HG03139 (cell line): ENCODE results near the gene ARHGEF40.
A peak's percentile ranks its signal among the peaks of the same experiment; 100 is the strongest.

Experiments
- ATAC-seq: cut with Tn5 transposase; IDR thresholded peaks from one replicate; pipeline ENCODE4 v1.9.1; 2021; ENCODE audit not compliant: unreplicated experiment

The ARHGEF40 gene

GRCh38 chr14:21096978-21097635 lies 27.0 kb downstream of the ARHGEF40 start:
- ATAC-seq = no peak

DNA sequence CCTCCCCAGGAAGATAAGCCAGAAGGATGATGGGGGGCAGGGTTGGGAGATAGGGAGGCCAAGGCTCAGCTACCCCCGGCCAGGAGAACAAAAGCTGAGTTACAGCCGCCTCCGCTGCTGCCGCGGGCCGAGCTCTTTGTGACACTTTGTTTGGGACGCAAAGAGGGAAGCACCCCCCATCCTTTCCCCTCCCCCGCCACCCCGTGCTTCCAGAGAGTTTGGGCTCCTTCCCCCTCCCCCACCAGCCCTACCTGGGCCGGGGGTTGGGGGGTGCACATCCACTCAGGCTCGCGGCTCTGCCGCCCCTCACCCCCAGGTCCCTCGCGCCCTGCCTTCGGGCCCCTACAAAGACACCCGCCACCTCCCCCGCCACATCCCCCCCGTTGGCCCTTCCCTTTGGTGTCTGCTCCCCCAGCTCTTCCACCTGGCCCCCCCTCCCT lies 27.6 kb downstream of the ARHGEF40 start:
- ATAC-seq = no peak

DNA sequence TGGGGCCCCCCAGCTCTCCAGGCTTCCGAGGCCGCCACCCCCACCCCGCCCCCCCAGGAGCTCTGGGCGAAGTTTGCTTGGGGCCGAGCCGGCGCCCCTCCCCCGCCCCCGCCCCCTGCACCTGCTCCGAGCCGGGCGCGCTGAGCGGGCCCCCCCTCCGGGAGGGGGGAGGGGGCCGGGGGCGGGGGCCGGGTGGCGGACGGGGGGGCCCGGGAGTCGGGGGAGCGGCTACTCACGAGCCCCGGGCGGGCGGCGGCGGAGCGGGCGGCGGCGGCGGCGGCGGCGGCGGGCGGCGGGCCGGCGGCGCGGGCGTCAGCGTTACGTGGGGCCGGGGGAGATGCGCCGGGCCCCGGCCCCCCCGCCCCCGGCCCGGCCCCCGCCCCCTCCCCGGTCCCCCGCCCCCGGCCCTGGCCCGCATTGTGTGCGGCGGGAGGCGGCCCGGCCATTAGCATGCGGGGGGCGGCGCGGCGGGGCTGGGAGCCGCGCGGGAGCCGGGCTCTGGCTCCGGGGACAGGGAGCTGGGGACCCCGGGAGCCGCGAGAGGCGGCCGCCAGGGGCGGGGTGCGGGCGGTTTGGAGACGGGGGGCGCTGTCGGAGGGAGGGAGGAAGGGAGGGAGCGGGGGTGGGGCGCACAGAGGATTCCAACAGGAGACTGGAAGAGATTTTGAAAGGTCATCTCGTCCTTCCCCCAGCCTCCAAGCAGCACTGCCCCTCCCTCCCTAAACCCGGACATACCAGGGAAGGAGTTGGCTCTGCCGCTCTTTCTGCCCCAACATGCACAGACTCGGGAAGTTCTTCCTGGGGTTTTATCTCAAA lies 28.2 kb downstream of the ARHGEF40 start, which contains the start of gene ZNF219:
Gene ZNF219, minus strand, starts transcription at position 580 of the 816 bp plus-strand sequence. CDS start 5,064 bp downstream, outside the sequence.
- ATAC-seq = no peak

- no peak for ATAC-seq
Measured at GRCh38 chr14:21098892-21099595, 28.9 kb downstream of the ARHGEF40 start.

DNA sequence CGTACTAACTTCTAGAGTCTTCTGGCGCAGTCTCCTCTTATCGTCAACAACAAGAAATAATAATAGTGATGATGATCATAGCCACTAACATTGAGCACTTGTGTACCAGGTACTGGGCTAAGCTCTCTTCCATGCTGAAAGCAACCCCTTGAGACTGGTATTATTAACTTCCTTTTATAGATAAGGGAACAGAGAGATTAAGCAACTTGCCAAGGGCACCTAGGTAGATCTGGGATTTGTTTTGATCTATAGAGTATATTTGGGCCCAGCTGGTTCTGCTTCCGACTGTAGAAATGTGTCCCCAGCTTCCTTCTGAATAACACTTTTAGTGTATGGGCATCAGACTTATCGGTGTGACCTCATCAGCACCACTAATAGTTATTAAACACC lies 29.5 kb downstream of the ARHGEF40 start:
- ATAC-seq = no peak

GRCh38 chr14:21100931-21101330 lies 30.8 kb downstream of the ARHGEF40 start, which contains the start of gene TMEM253:
TSS of gene TMEM253 (plus strand) at chr14:21101066. CDS start at chr14:21101344, 278 bp downstream.
- no peak for ATAC-seq

DNA sequence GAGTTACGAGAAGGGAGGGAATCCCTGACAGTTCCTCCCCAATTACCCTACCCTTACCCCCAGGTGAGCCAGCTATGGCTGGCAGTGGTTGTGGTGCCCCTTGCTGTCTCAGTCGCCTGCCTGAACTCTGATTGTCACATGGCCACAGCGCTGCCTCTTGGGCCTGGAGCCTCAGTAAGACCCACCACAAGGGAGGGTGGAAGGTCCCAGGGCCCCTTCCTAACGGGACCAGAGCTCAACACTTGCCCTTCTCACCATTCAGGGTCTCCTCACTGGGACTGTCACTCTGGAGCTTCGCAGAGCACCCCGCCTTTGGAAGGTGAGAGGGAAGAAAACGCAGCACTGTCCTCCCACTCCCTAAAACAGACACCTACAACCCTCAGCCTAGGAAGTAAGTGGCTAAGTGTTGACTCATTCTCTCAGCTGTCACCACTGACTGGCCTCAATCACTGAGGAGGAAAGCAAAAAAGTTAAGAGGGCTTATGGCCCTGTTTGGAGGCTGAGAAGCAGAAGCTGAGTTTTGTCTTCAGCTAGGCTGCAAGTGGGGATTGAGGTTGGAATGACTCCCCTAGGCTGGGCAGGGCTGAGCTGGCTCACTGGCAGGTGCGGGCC lies 31.8 kb downstream of the ARHGEF40 start:
- no peak for ATAC-seq

DNA sequence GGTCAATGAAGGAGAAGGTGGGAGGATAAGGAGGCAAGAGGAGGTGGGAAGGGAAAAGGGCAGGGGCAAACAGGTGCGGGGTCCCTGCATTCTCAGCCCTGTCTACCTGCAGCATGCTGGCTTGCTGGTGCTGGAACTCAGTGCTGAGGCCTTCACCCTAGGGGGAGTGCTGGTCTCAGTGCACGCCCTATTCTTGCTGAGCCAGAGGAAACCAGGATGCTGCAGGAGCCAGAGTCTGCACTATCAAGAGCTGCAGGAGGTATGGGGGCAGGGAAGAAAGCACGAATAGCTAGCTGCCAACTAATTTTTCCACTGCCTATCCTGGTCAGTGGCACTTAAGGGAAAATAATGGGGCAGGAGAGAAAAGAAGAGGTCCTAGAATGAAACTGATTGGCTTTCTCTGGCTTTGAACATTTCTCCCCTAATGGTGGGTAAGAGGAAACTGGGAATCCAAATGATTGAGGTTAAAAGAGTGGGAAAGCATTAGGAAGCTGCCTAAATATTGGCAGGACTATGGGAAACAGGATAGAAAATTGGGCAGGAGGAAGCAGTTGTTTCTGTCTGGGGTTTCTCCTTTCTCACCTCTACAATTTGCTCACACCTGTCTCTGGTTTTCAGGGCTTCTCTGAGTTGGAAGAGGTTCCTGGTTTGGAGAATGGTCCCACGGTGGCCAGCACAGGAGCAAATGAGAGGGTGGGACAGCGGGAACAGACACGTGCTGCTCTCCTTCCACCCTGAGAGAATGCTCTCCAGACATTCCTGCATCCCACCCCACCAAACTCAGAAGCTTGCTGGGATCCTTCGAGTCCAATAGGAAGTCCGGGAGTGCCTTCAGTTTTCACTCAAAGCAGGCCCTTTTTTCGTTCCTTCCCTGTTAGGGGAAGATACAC lies 32.7 kb downstream of the ARHGEF40 start:
- ATAC-seq = no peak

GRCh38 chr14:21103411-21103709 lies 33.3 kb downstream of the ARHGEF40 start:
- ATAC-seq = no peak

- peak; percentile 84 for ATAC-seq
Measured at GRCh38 chr14:21103710-21104447, 33.8 kb downstream of the ARHGEF40 start.

GRCh38 chr14:21104448-21105060 lies 34.5 kb downstream of the ARHGEF40 start:
- ATAC-seq = peak; percentile 30

- ATAC-seq = no peak
Measured at GRCh38 chr14:21105095-21105494, 35.0 kb downstream of the ARHGEF40 start.

- no peak for ATAC-seq
Measured at GRCh38 chr14:21106176-21106497, 36.0 kb downstream of the ARHGEF40 start.

DNA sequence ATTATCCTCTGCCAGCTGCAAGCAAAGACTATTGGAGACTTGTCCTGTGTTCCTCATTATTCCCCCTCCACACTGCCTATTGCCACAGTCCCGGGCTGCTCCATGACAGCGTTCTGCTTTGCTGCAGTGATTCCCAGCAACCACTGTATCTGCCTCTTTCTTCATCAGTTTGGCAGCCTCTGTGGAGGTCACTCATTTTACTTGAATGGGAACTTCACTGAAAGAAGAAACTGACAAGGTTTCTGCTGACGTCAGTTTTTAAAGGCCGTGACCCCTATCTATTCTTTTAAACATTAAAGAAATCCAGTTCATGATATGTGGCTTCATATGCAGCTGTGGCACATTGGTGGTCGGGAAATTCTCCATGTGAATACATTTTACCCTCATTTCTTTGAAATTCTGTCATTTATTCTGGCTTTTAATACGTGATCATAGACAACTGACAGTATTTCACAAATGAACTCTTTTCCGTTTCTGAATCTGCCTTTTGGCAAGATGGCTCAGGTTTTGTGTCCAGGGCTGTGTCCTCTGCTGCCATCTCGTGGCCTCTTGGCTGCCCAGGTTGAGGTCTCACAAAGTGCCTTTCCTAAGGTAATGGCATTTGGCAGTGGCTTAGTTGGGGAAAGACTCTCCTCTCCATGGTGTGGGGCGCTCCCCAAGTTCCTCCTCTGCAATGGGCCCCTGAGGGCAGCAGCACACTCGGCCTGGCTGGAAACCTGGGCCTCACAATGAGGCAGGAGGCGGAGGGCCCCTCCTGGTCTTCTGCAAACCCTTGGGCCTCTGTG lies 36.6 kb downstream of the ARHGEF40 start:
- ATAC-seq = no peak

DNA sequence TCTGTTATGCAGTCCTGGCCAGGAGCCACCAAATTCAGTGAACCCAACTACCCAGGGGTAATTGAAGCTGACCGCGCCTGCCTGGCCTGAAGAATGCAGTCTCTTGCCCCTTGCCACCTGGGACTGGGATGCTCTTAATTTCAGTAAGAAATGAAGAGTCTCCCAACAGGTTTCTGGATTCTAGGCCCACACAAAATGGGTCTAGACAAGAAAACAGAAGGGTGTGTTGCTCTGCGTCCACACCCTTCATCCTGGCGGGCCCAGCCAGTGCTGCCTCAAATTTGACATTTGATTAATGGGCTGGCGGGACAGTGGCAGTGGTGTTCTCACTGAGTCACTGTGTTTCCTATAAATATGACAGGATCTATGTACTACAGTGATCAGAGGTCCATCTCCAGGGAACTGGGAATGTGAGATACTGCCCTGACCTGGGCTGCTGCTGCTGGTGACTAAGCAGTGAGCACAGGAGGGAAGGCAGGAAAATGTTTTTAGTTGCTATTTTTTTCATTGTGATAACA lies 37.2 kb downstream of the ARHGEF40 start:
- no peak for ATAC-seq

DNA sequence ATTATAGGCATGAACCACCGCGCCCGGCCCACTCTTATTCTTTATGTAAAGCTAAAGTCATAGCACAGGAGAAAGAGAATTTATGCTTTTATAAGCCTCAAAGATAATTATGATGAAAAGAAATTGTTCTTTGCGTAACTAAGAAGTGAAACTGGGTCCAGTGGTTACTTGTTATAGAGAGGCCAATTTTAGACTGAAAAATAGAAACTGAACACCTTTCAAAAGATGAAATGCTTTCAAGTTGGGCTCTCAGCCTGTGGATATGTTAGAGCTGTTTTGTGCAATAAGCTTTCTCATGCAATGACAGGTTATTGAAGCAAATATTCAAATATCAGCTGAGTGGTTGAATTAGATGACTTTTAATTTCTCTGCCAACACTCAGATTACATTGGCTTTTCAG lies 38.7 kb downstream of the ARHGEF40 start:
- ATAC-seq = no peak

DNA sequence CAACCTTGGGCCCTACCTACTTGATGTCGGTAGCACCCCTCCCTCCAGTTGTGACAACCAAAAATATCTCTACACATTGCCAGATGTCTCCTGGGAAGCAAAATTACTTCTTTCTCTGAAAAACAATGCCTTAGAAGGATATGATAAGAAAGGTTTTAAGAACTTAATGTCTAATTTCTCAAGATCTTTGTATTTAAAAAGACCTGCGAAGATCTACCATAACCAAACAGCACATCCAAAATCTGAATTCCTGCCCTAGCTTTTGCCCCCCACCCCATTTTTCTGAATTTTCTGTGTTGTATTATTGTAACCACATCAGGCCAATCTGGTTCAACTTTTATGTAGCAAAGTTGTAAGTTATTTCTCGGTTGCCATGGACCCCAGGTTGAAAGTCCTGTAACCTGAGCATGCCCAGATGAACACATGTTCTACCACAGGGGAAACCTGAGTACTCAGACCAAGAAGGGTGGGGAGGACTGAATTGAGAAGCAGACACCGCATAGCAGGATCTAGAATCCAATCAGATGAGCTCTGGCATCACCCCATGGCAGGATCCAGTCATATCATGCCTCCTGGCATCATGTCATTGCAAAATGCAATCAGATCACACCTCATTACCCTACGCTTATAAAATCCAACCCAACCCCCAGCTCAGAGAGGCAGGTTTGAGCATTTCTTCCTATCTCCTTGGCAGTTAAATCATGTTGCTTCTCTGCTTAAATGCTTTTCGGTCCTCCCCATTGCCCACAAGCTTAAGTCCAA lies 39.5 kb downstream of the ARHGEF40 start:
- no peak for ATAC-seq

- no peak for ATAC-seq
Measured at GRCh38 chr14:21112255-21112654, 42.2 kb downstream of the ARHGEF40 start.
